Epithelial cell of esophagus (primary cell): ENCODE results near the gene SOD1.
"Not testable (repeated sequence)": the region's sequence is repeated elsewhere in the genome, so short reads cannot be mapped to it uniquely, and the experiment has no call there.

Source experiments
- DNase-seq: peaks from one replicate; pipeline ENCODE4 v3.0.0; 2010; ENCODE audit warnings: low read depth
- H3K4me3 ChIP-seq: 2 replicates; pipeline ENCODE4 v1.5.1; 2011; ENCODE audit warnings: mild to moderate bottlenecking, low read length, control low read depth
- TF ChIP-seq, protein P1 (sequence below): IDR thresholded peaks from 2 replicates; pipeline ENCODE4 v1.5.1; 2011; ENCODE audit warnings: low read depth, mild to moderate bottlenecking, low read length, control low read depth, inconsistent platforms; ENCODE audit not compliant: insufficient read depth; ENCODE audit errors: missing control alignments

SOD1 gene

DNA sequence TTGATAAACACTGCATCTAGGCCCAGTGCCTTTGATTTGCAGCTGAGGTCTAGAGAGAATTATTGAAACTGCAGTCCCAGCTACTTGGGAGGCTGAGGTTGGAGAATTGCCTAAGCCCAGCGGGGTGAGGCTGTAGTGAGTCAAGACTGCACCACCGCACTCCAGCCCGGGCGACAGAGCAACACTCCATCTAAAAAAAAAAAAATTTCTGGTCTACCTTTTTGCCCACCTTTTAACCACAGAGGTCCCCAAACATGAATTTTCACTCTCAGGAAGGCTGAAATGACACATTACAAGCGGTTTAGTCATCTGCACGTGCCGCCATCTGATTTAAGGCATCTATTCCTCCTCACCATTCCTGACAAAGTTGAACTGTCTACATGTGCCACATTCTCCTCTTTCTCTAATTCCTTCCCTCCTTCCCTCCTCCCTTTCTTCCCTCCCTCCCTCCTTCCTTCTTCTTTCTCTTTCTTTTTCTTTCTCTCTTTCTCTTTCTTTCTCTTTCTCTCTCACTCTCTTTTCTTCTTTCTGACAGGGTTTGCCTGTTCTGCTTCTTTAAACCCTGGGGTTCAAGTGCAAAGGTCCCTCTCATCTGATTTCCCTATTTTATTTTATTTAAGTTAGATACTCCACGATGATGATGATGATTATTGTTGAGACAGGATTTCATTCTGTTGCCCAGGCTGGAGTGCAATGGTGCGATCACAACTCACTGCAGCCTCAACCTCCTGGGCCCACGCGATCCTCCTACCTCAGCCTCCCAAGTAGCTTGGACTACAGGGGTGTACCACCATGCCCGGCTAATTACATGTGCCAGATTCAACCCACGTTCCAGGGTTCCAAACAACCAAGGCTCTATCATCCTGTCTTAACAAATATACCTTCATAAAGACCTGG, 3.0 kb upstream of the SOD1 start:
- TF ChIP-seq, protein P1, sequence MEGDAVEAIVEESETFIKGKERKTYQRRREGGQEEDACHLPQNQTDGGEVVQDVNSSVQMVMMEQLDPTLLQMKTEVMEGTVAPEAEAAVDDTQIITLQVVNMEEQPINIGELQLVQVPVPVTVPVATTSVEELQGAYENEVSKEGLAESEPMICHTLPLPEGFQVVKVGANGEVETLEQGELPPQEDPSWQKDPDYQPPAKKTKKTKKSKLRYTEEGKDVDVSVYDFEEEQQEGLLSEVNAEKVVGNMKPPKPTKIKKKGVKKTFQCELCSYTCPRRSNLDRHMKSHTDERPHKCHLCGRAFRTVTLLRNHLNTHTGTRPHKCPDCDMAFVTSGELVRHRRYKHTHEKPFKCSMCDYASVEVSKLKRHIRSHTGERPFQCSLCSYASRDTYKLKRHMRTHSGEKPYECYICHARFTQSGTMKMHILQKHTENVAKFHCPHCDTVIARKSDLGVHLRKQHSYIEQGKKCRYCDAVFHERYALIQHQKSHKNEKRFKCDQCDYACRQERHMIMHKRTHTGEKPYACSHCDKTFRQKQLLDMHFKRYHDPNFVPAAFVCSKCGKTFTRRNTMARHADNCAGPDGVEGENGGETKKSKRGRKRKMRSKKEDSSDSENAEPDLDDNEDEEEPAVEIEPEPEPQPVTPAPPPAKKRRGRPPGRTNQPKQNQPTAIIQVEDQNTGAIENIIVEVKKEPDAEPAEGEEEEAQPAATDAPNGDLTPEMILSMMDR: no peak
- peak; percentile 74 for DNase-seq
- H3K4me3 ChIP-seq: no peak overlapping the region

DNA sequence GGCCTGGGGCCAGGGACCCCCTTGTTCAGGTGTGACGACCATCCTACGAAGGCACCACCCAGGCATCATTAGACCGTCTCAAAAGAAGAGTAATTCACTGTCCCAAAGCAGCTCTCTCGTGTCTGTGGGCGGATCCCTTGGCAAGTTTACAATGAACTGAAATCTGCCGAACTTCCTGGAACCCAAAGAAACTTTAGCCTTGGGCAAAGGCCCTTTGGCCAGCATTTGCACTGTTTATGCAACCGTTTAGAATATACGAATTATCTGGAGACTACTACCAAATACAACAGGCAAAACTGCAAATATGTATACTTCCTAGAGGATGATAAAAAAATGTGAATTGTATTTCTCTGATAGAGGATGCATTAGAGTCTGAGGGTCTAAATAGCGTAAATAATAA, 1.4 kb upstream of the SOD1 start:
- H3K4me3 ChIP-seq: no peak overlapping the region
- TF ChIP-seq, protein P1: no peak
- no peak for DNase-seq

DNA sequence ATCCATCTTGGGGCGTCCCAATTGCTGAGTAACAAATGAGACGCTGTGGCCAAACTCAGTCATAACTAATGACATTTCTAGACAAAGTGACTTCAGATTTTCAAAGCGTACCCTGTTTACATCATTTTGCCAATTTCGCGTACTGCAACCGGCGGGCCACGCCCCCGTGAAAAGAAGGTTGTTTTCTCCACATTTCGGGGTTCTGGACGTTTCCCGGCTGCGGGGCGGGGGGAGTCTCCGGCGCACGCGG, 282 bp upstream of the SOD1 start:
- no peak for DNase-seq
- peak overlapping the region; percentile 71 for H3K4me3 ChIP-seq
- TF ChIP-seq, protein P1: no peak

DNA sequence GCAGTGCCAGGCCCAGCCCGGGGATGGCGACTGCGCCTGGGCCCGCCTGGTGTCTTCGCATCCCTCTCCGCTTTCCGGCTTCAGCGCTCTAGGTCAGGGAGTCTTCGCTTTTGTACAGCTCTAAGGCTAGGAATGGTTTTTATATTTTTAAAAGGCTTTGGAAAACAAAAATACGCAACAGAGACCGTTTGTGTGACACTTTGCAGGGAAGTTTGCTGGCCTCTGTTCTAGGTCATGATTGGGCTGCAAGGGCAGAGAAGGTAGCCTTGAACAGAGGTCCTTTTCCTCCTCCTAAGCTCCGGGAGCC, 719 bp downstream of the SOD1 start:
- TF ChIP-seq, protein P1: no peak
- peak overlapping the region; percentile 71 for H3K4me3 ChIP-seq
- DNase-seq: no peak

DNA sequence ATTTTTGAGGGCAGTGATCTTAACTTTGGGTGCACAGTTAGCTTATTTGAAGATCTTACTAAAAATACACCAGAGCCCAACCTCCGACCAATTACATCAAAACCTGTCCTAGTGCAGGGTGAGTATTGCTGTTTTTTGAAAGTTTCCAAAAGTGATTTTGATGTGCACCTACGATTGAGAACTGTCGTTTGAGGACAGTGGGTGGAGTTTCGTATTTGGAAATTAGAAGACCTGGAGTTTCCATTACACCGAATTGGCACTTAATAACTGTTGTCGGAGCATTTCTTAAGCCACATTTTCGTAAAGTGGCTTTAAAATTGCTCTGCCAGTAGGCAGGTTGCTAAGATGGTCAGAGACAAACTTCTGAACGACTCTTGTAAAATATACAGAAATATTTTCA, 1.1 kb downstream of the SOD1 start:
- DNase-seq: peak; percentile 5

DNA sequence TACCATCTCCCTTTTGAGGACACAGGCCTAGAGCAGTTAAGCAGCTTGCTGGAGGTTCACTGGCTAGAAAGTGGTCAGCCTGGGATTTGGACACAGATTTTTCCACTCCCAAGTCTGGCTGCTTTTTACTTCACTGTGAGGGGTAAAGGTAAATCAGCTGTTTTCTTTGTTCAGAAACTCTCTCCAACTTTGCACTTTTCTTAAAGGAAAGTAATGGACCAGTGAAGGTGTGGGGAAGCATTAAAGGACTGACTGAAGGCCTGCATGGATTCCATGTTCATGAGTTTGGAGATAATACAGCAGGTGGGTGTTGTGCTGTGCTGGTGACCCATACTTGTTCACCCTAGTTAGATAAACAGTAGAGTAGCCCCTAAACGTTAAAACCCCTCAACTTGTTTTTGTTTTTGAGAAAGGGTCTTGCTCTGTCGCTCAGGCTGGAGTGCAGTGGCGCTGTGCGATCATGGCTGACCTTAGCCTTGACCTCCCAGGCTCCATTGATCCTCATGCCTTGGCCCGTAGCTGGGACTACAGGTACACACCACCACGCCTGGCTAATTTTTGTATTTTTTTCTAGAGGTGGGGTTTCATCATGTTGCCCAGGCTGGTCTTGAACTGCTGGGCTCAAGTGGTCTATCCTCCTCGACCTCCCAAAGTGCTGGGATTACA, 4.2 kb downstream of the SOD1 start:
- H3K4me3 ChIP-seq: no peak overlapping the region
- TF ChIP-seq, protein P1: no peak
- no peak for DNase-seq

More for the DNA sequence above, 1.1 kb downstream of the SOD1 start:
- peak overlapping the region; percentile 71 for H3K4me3 ChIP-seq
- TF ChIP-seq, protein P1: no peak

DNA sequence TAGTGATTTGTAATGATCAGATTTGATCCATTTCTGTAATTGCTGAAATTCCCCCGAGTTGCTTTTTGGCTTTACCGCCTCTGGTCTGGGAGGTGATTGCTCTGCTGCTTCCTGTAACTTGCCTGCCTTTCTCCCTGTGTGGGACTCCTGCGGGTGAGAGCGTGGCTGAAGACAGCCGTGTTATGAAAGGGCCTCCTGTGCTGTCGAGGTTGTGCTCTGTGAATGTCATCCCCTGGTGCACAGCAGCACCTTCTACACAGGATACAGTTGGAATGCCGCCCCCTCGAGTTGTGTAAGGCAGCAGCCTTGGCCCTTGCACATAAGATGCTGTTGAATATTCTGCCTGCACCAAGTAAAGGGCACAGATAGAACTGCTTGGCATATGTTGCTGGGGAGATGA, 5.9 kb downstream of the SOD1 start:
- TF ChIP-seq, protein P1: no peak
- DNase-seq: peak; percentile 33
- H3K4me3 ChIP-seq: no peak overlapping the region

DNA sequence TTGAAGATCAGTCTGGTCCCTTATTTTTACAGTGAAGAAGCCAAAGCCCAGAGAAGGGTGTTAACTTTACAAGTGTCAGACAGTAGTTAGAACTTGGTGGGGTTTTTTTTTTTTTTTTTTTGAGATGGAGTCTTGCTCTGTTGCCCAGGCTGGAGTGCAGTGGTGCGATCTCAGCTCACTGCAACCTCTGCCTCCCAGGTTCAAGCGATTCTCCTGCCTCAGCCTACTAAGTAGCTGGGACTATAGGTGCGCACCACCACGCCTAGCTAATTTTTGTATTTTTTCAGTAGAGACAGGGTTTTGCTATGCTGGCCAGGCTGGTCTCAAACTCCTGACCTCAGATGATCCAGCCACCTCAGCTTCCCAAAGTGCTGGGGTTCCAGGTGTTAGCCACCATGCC, 6.4 kb downstream of the SOD1 start:
- not testable (repeated sequence) for DNase-seq, H3K4me3 ChIP-seq
